DND-41 (cell line): ENCODE measurements around the gene FBXO15.

Experiments used
- ATAC-seq: fragments of 200-7000 bp; cut with Tn5 transposase; 3 replicates; pipeline ENCODE4 v1.9.1; 2021; ENCODE audit warnings: low read depth; ENCODE audit not compliant: insufficient read depth
- DNase-seq: peaks from one replicate; pipeline ENCODE4 v3.0.0-alpha.2; 2020
- H2AFZ ChIP-seq: 2 replicates; pipeline ENCODE4 v1.6.0; 2012; ENCODE audit warnings: low read depth, low read length
- H3K27ac ChIP-seq: 2 replicates; pipeline ENCODE4 v1.5.1; 2012; ENCODE audit warnings: low read length, inconsistent platforms
- H3K27me3 ChIP-seq: fragments of 200-600 bp; sonication (generic); 2 replicates; pipeline ENCODE4 v1.6.0; 2012; ENCODE audit warnings: low read length, mild to moderate bottlenecking, inconsistent platforms; ENCODE audit not compliant: insufficient read depth, poor library complexity
- H3K36me3 ChIP-seq: 2 replicates; pipeline ENCODE4 v1.5.1; 2012; ENCODE audit warnings: low read length, inconsistent platforms; ENCODE audit not compliant: insufficient read depth
- H3K4me1 ChIP-seq: 2 replicates; pipeline ENCODE4 v1.5.1; 2012; ENCODE audit warnings: mild to moderate bottlenecking, low read length; ENCODE audit not compliant: insufficient read depth
- H3K4me2 ChIP-seq: 2 replicates; pipeline ENCODE4 v1.6.0; 2012; ENCODE audit warnings: mild to moderate bottlenecking, moderate library complexity, low read length, inconsistent platforms; ENCODE audit not compliant: insufficient read depth
- H3K4me3 ChIP-seq, 2 experiments: fragments of 200-600 bp in 1 of 2; shearing (Covaris generic) in 1 of 2; 2 replicates each; pipeline ENCODE4 v1.5.1; 2012 to 2016; ENCODE audit warnings: inconsistent platforms in 2 of 2, low read length in 2 of 2, mild to moderate bottlenecking in 2 of 2, low read depth in 1 of 2, moderate library complexity in 1 of 2
- H3K79me2 ChIP-seq: 2 replicates; pipeline ENCODE4 v1.6.0; 2012; ENCODE audit warnings: low read length, inconsistent platforms; ENCODE audit not compliant: insufficient read depth
- H3K9ac ChIP-seq: 2 replicates; pipeline ENCODE4 v1.6.0; 2012; ENCODE audit warnings: low read depth, mild to moderate bottlenecking, inconsistent platforms, low read length, moderate library complexity
- H3K9me3 ChIP-seq: 2 replicates; pipeline ENCODE4 v1.5.1; 2012; ENCODE audit warnings: low read length, moderate library complexity, mild to moderate bottlenecking, inconsistent platforms; ENCODE audit not compliant: insufficient read depth, severe bottlenecking
- H4K20me1 ChIP-seq: 2 replicates; pipeline ENCODE4 v1.6.0; 2012; ENCODE audit warnings: low read length; ENCODE audit not compliant: insufficient read depth
- EZH2 ChIP-seq: IDR thresholded peaks from 3 replicates; pipeline ENCODE4 v1.6.1; 2012; ENCODE audit warnings: borderline replicate concordance, low read depth, mild to moderate bottlenecking, moderate library complexity, low read length, inconsistent platforms; ENCODE audit not compliant: severe bottlenecking
- TF ChIP-seq, protein P1 (sequence below): IDR thresholded peaks from 2 replicates; pipeline ENCODE4 v1.5.1; 2012; ENCODE audit warnings: borderline replicate concordance, low read length, moderate library complexity, mild to moderate bottlenecking; ENCODE audit not compliant: poor library complexity, severe bottlenecking; ENCODE audit errors: extremely low read depth

The FBXO15 gene

DNA sequence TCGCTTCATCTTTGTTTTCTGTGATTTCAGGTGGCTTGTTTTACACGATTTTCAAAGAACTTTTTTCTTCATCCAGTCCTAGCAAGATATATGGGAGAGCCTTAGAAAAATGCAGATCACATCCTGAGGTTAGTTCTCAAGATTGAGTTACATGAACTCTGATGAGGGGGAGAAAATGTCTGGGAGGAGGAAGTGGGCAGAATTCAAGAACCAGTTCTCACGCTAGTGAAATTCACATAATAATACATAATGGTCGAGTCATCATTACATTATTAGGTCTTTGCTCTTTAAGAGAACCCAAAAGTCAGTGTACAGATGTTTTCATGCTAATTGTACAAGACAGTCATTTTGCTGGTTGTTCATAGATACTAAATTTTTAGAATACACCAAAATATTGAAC lies 7.6 kb upstream of the FBXO15 start:
- Histone ChIP-seq H3K79me2 (peaks cover 49% of the 10 kb centered on the region), H3K9me3 (no peaks in the 10 kb centered on the region), H2AFZ (no peak overlapping the region), H3K4me3 (no peak overlapping the region), H3K4me1 (peaks cover 22% of the 10 kb centered on the region), H3K27me3 (no peaks in the 10 kb centered on the region), H4K20me1 (peaks cover 36% of the 10 kb centered on the region), H3K9ac (no peak overlapping the region), H3K36me3 (peaks cover 86% of the 10 kb centered on the region), H3K4me2 (no peak overlapping the region), H3K27ac (no peak overlapping the region)
- ATAC-seq (no peak), DNase-seq (no peak)
- TF ChIP-seq EZH2, result no peak
- TF ChIP-seq, protein P1, sequence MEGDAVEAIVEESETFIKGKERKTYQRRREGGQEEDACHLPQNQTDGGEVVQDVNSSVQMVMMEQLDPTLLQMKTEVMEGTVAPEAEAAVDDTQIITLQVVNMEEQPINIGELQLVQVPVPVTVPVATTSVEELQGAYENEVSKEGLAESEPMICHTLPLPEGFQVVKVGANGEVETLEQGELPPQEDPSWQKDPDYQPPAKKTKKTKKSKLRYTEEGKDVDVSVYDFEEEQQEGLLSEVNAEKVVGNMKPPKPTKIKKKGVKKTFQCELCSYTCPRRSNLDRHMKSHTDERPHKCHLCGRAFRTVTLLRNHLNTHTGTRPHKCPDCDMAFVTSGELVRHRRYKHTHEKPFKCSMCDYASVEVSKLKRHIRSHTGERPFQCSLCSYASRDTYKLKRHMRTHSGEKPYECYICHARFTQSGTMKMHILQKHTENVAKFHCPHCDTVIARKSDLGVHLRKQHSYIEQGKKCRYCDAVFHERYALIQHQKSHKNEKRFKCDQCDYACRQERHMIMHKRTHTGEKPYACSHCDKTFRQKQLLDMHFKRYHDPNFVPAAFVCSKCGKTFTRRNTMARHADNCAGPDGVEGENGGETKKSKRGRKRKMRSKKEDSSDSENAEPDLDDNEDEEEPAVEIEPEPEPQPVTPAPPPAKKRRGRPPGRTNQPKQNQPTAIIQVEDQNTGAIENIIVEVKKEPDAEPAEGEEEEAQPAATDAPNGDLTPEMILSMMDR, result no peak

DNA sequence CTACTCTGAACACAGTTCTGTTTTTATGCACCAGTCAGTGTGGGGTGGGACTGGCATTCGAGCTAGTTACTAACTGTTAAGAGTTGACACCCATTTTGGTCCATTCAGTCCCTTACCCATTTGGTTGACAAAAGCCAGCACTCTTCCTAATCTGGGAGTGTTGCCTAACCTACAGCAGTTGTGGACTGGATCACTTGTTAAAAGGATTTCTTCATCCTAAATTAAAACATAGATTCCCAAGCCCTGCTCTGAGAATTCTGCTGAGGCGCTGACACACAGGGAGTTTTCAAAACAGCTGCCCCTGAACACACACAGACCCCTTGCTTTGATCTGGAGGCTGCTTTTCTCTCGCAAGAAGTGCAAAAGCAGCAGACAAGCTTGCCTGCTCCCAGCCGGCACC lies 7.1 kb upstream of the FBXO15 start:
- H3K36me3 ChIP-seq, result peaks cover 88% of the 10 kb centered on the region
- no peak for ATAC-seq
- H3K4me3 ChIP-seq, result no peak overlapping the region
- DNase-seq, result no peak
- no peaks in the 10 kb centered on the region for H3K27me3 ChIP-seq
- no peak overlapping the region for H3K27ac ChIP-seq
- no peak overlapping the region for H3K9ac ChIP-seq
- no peak overlapping the region for H2AFZ ChIP-seq
- peaks cover 55% of the 10 kb centered on the region for H3K79me2 ChIP-seq
- H3K4me1 ChIP-seq, result peaks cover 28% of the 10 kb centered on the region
- TF ChIP-seq, protein P1, result no peak
- TF ChIP-seq EZH2, result no peak
- H4K20me1 ChIP-seq, result peaks cover 40% of the 10 kb centered on the region
- no peaks in the 10 kb centered on the region for H3K9me3 ChIP-seq
- no peak overlapping the region for H3K4me2 ChIP-seq

DNA sequence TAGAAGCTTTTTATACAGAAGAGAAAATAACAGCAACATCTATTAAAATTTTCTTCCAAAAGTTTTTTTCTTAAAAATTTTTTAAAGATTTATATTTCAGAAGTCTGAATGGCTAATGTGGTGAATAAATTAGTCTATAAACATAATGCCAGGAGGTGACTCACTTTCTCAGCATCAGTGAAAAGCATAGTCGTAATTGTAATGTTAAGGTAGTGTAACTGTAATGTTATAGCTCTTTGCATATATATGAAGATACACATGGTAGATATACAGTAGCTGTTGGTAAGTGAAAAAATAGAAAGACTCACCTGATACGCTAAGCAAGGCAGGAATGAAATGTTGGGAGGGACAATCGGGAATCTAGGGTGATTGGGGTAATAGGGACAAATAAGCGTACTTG lies 6.2 kb upstream of the FBXO15 start:
- no peak overlapping the region for H3K4me2 ChIP-seq
- H3K4me1 ChIP-seq, result peaks cover 35% of the 10 kb centered on the region
- peaks cover 42% of the 10 kb centered on the region for H4K20me1 ChIP-seq
- peaks cover 64% of the 10 kb centered on the region for H3K79me2 ChIP-seq
- no peaks in the 10 kb centered on the region for H3K27me3 ChIP-seq
- ATAC-seq, result no peak
- no peaks in the 10 kb centered on the region for H3K9me3 ChIP-seq
- H3K9ac ChIP-seq, result no peak overlapping the region
- no peak overlapping the region for H2AFZ ChIP-seq
- H3K27ac ChIP-seq, result no peak overlapping the region
- H3K4me3 ChIP-seq, result no peak overlapping the region
- no peak for TF ChIP-seq EZH2
- TF ChIP-seq, protein P1, result no peak
- peaks cover 81% of the 10 kb centered on the region for H3K36me3 ChIP-seq
- no peak for DNase-seq

DNA sequence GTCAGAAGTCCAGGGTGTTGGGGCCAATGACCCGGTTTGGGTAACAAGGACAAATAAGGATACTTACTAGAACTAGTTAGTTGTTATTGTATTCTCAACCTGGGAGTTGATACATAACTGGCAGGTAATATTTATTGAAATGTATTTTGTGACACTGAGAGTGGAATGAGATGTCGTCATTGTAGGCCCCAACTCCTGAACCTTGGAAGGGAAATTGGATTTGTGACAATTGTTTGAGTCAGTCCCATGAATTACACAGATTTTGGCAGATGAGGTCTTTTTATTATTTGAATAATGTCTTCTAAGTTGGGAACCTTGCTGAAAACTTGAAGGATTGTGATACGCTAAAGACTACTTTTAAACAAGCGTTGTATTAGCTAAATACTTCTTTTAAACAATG lies 5.7 kb upstream of the FBXO15 start:
- Histone ChIP-seq H3K27me3 (no peaks in the 10 kb centered on the region), H2AFZ (no peak overlapping the region), H3K4me1 (peaks cover 35% of the 10 kb centered on the region), H3K4me3 (no peak overlapping the region), H3K27ac (no peak overlapping the region), H3K79me2 (peaks cover 68% of the 10 kb centered on the region), H3K4me2 (peak overlapping the region; percentile 6; the same call in 1 of the 2 replicates), H3K9ac (no peak overlapping the region), H4K20me1 (peaks cover 42% of the 10 kb centered on the region), H3K36me3 (peaks cover 77% of the 10 kb centered on the region), H3K9me3 (no peaks in the 10 kb centered on the region)
- ATAC-seq, result no peak
- TF ChIP-seq, protein P1, result no peak
- TF ChIP-seq EZH2, result no peak
- no peak for DNase-seq
